Right lobe of liver (tissue), 6 donors: ENCODE measurements around the gene SLC6A7. TPM values are rescaled to one million over a fixed set of nuclear protein-coding genes. Genes with fewer than 3 reads are reported as not detected.
A peak's percentile ranks its signal among the peaks of the same experiment; 100 is the strongest.

Source experiments
- ATAC-seq, 4 donors: fragments of 200-7000 bp; cut with Tn5 transposase; one replicate each; pipeline ENCODE4 v1.9.1; 2020; ENCODE audit warnings: mild to moderate bottlenecking in 4 of 4, moderate library complexity in 4 of 4
- DNase-seq, 3 donors: peaks; one replicate each; pipeline ENCODE4 v3.0.0-alpha.2; 2020
- H3K27ac ChIP-seq, 3 donors: fragments of 200-600 bp; one replicate each; pipeline ENCODE4 v1.8.0; 2022
- H3K27me3 ChIP-seq, 2 donors: fragments of 200-600 bp; one replicate each; pipeline ENCODE4 v1.8.0; 2022
- H3K36me3 ChIP-seq, 4 donors: fragments of 200-600 bp; sonication (generic) in 1 of 4; one replicate each; pipeline versions ENCODE4 v1.5.1 to v1.8.0; 2017 to 2022; ENCODE audit warnings: control low read depth in 1 of 4
- H3K4me1 ChIP-seq, 4 donors: fragments of 200-600 bp; sonication (generic) in 1 of 4; one replicate each; pipeline versions ENCODE4 v1.5.1 to v1.8.0; 2017 to 2022; ENCODE audit warnings: control low read depth in 1 of 4
- H3K4me3 ChIP-seq, 3 donors: fragments of 200-600 bp; one replicate each; pipeline ENCODE4 v1.8.0; 2022
- H3K9me3 ChIP-seq, 4 donors: fragments of 200-600 bp; sonication (generic) in 1 of 4; one replicate each; pipeline versions ENCODE4 v1.5.1 to v1.8.0; 2017 to 2022; ENCODE audit warnings: control low read depth in 1 of 4
- CTCF ChIP-seq, 4 donors: fragments of 200-600 bp in 3 of 4; fragments of 450-650 bp in 1 of 4; IDR thresholded peaks; one replicate each; pipeline versions ENCODE4 v1.5.1 to v1.8.0; 2016 to 2022; ENCODE audit warnings: antibody characterized with exemption in 4 of 4, mild to moderate bottlenecking in 2 of 4
- POLR2A ChIP-seq: fragments of 450-650 bp; IDR thresholded peaks from one replicate; pipeline ENCODE4 v1.6.1; 2017; ENCODE audit warnings: antibody characterized with exemption, mild to moderate bottlenecking
- WGBS: methylation state at CpG from one replicate; pipeline ENCODE4 v1.1.6; 2018; ENCODE audit warnings: low coverage, low lambda C conversion rate; ENCODE audit not compliant: insufficient coverage; ENCODE audit errors: missing lambda C conversion rate; 5-methylcytosine and 5-hydroxymethylcytosine counted together
- intact Hi-C, 2 donors: fragments of 100-400 bp; cut with DNase I; formaldehyde crosslinking; loops; one replicate each; pipeline versions ENCODE4 v1.11.2 to v1.14.1; 2022
- total RNA-seq, 6 experiments: library from RNA; depleted of rRNA in 2 of 6; stranded (reverse); fragments of >200 nt in 2 of 6; fragmentation: NEBNext Ultra II Directional in 3 of 6; extraction: Animal tissue kit (Norgen Biotek cat#: 25700) in 3 of 6; gene quantifications; one replicate each; pipeline versions ENCODE4 v1.1.0 to v1.2.4, GENCODE V29; 2016 to 2023
- donor health status: DM: no; HTN: yes; CAD: no.
- donor health status: DM: no; HTN: no; CAD: no.
- donor health status: DM: no; HTN: no; CAD: no.
- donor health status: DM: no; HTN: yes; CAD: no.
- donor health status: DM: no; HTN: yes; CAD: no.

Gene SLC6A7
- total RNA-seq, 6 experiments from 2014 or later: not detected

- H3K27ac ChIP-seq: no peak overlapping the region
- ATAC-seq (peak; percentile 91 to 95 (median 94)), DNase-seq (peak; percentile 77 to 86 (median 83))
- TF ChIP-seq CTCF (IDR thresholded peaks at IDR 0.05) (peak; percentile 82 to 93 (median 86)), POLR2A (no peak)
- WGBS: 33% methylated on average over 11 of the region's 14 CpGs
- no peaks in the 10 kb centered on the region for H3K36me3 ChIP-seq
- H3K4me3 ChIP-seq: no peak overlapping the region
- H3K4me1 ChIP-seq: no peaks in the 10 kb centered on the region
- intact Hi-C loops: loop anchor here (5.0 to 10.0 kb wide), 2 partner anchors 56 to 183 kb away; no protein-coding TSS in a partner anchor
- H3K27me3 ChIP-seq: no peaks in the 10 kb centered on the region
- H3K9me3 ChIP-seq: no peaks in the 10 kb centered on the region
These were observed 28.4 kb upstream of the SLC6A7 start for GRCh38 chr5:150161242-150162141.

GRCh38 chr5:150162142-150162513 is 27.7 kb upstream of the SLC6A7 start:
- 80% methylated on average over 1 of the region's 3 CpGs for WGBS
- peaks cover 0 to 6% of the 10 kb centered on the region in 2 donors for H3K27me3 ChIP-seq
- H3K4me3 ChIP-seq: no peak overlapping the region
- no peaks in the 10 kb centered on the region for H3K36me3 ChIP-seq
- no peak for DNase-seq
- no peak for TF ChIP-seq POLR2A
- no peak for TF ChIP-seq CTCF (IDR thresholded peaks at IDR 0.05)
- H3K4me1 ChIP-seq: no peaks in the 10 kb centered on the region
- no peak overlapping the region for H3K27ac ChIP-seq
- H3K9me3 ChIP-seq: no peaks in the 10 kb centered on the region
- intact Hi-C loops: loop anchor here (5.0 to 10.0 kb wide), 2 partner anchors 55 to 183 kb away; no protein-coding TSS in a partner anchor
- no peak for ATAC-seq

GRCh38 chr5:150163035-150163434 is 26.8 kb upstream of the SLC6A7 start:
- TF ChIP-seq CTCF (IDR thresholded peaks at IDR 0.05): no peak
- no peak for TF ChIP-seq POLR2A
- Histone ChIP-seq H3K9me3 (no peaks in the 10 kb centered on the region), H3K27me3 (peaks cover 0 to 7% of the 10 kb centered on the region in 2 donors), H3K36me3 (no peaks in the 10 kb centered on the region), H3K4me3 (no peak overlapping the region), H3K4me1 (no peaks in the 10 kb centered on the region), H3K27ac (no peak overlapping the region)
- ATAC-seq: no peak
- WGBS: 50% methylated on average over 2 of the region's 3 CpGs
- DNase-seq: no peak
- intact Hi-C loops: loop anchor here (5.0 to 10.0 kb wide), 2 partner anchors 54 to 182 kb away; no protein-coding TSS in a partner anchor

- Histone ChIP-seq H3K4me1 (no peaks in the 10 kb centered on the region), H3K36me3 (no peaks in the 10 kb centered on the region), H3K27ac (no peak overlapping the region), H3K9me3 (no peaks in the 10 kb centered on the region), H3K4me3 (no peak overlapping the region), H3K27me3 (peaks cover 0 to 7% of the 10 kb centered on the region in 2 donors)
- intact Hi-C loops: loop anchor here (5.0 to 10.0 kb wide), 2 partner anchors 54 to 181 kb away; no protein-coding TSS in a partner anchor
- WGBS: 60% methylated on average over 8 of the region's 13 CpGs
- ATAC-seq: no peak
- TF ChIP-seq CTCF (IDR thresholded peaks at IDR 0.05): no peak
- no peak for TF ChIP-seq POLR2A
- no peak for DNase-seq
These were observed 26.3 kb upstream of the SLC6A7 start for GRCh38 chr5:150163547-150164059.
